Measurements from ENCODE around the gene PLD3.
"Not testable (repeated sequence)": the region's sequence is repeated elsewhere in the genome, so short reads cannot be mapped to it uniquely, and the experiment has no call there.

The PLD3 gene

GRCh38 chr19:40390084-40390742 lies 41.7 kb downstream of the PLD3 start, which contains the start of gene HIPK4:
HIPK4 (minus strand) TSS chr19:40390181; CDS start chr19:40389902, 279 bp downstream.
- DNase-seq: no peak

- no peak for DNase-seq
Observed at GRCh38 chr19:40392123-40392522, 43.6 kb downstream of the PLD3 start.

- no peak for DNase-seq
Observed at GRCh38 chr19:40392894-40393517, 44.5 kb downstream of the PLD3 start.

GRCh38 chr19:40393894-40394815 lies 45.7 kb downstream of the PLD3 start:
- DNase-seq: no peak

GRCh38 chr19:40394816-40395210 lies 46.3 kb downstream of the PLD3 start:
- no peak for DNase-seq

- DNase-seq: no peak
Observed at GRCh38 chr19:40395956-40396355, 47.5 kb downstream of the PLD3 start.

GRCh38 chr19:40396886-40397567 lies 48.5 kb downstream of the PLD3 start:
- no peak for DNase-seq

GRCh38 chr19:40397568-40397906 lies 49.0 kb downstream of the PLD3 start:
- no peak for DNase-seq

GRCh38 chr19:40398417-40399131 lies 50.1 kb downstream of the PLD3 start:
- DNase-seq: peak; percentile 28

- no peak for DNase-seq
Observed at GRCh38 chr19:40400559-40400958, 52.1 kb downstream of the PLD3 start.

GRCh38 chr19:40403262-40403984 lies 54.9 kb downstream of the PLD3 start:
- DNase-seq: peak; percentile 61

GRCh38 chr19:40407714-40408597 lies 59.5 kb downstream of the PLD3 start:
- DNase-seq: no peak

GRCh38 chr19:40408598-40408925 lies 60.1 kb downstream of the PLD3 start:
- DNase-seq: not testable (repeated sequence)

GRCh38 chr19:40410030-40410389 lies 61.5 kb downstream of the PLD3 start:
- DNase-seq: no peak

GRCh38 chr19:40411125-40411842 lies 62.8 kb downstream of the PLD3 start:
- no peak for DNase-seq

GRCh38 chr19:40411958-40412499 lies 63.5 kb downstream of the PLD3 start:
- no peak for DNase-seq

- no peak for DNase-seq
Observed at GRCh38 chr19:40412866-40413265, 64.4 kb downstream of the PLD3 start.

GRCh38 chr19:40413291-40413845 lies 64.9 kb downstream of the PLD3 start, which contains the start of gene PRX:
PRX (minus strand) TSS chr19:40413378; CDS start chr19:40407932, 5,446 bp downstream.
- DNase-seq: no peak
